H1 (cell line): ENCODE results near the gene TNP2. TPM values are rescaled to one million over a fixed set of nuclear protein-coding genes. Genes with fewer than 3 reads are reported as not detected.

Source experiments
- EGR1 ChIP-seq: IDR thresholded peaks from 2 replicates; pipeline ENCODE4 v1.6.1; 2011; ENCODE audit warnings: low read depth, low read length, borderline replicate concordance
- EP300 ChIP-seq, 2 experiments: IDR thresholded peaks; 1 replicate in 1 of 2; 2 replicates in 1 of 2; pipeline ENCODE4 v1.6.1; 2011 to 2012; ENCODE audit warnings: low read depth in 2 of 2, low read length in 2 of 2, mild to moderate bottlenecking in 2 of 2, borderline replicate concordance in 1 of 2, inconsistent platforms in 1 of 2, moderate library complexity in 1 of 2
- polyA plus RNA-seq, 7 experiments: library from polyadenylated mRNA; depleted of rRNA in 3 of 7; stranded (reverse) in 5 of 7; unstranded in 2 of 7; fragments of >200 nt in 5 of 7; fragments of 200-250 nt in 2 of 7; gene quantifications; 1 replicate in 5 of 7; 2 replicates in 1 of 7; 4 replicates in 1 of 7; pipeline versions ENCODE4 v1.2.1 to v1.2.3, GENCODE V29; 2011 to 2013; ENCODE audit warnings: missing spikeins in 2 of 7, mixed read lengths in 2 of 7
- total RNA-seq: library from RNA; stranded (reverse); fragmentation: NEBNext Ultra II Directional; extraction: Animal tissue kit (Norgen Biotek cat#: 25700); gene quantifications from 2 replicates; pipeline ENCODE4 v1.2.1, GENCODE V29; 2021
- TF ChIP-seq, protein P1 (sequence below): IDR thresholded peaks from 2 replicates; pipeline ENCODE4 v1.6.1; 2011; ENCODE audit warnings: low read depth, mild to moderate bottlenecking, low read length; ENCODE audit not compliant: insufficient read depth

TNP2 gene
- total and polyA plus RNA-seq, 2 of the 8 experiments (the other 6 are each of a cell fraction or from before 2014, with no cell fraction given): not detected

DNA sequence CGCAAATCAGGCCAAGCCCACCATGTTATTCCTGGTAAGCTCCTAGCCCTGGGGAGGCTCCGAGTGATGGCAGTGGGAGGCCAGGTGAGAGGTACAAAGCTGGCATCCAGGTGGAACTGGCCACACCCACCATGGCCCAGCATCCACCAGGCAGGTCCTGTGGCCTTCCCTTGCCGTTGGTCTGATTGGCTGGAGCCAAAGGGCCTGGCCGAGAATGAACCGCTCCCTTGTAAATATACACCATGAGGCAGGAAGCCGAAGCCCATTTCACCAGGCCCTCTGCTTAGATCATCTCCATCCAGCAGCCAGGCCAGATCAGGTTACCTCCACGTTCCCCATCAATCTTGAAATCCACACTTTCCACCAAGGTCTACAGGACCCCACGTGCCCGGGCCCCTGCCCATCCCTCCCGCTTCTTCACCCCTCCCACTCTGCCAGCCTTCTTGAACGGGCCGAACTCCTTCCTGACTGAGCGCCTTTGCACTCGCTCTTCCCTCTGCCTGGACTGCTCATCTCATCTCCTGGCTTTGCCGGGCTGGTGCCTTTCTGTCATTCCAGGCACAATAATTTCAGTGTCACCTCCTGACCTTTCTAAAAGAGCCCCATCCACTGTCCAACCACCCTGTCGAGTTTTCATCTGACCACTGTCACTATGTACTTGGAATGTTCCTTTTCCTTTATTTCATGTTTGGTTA, 18.9 kb downstream of the TNP2 start (continued):
- no peak for TF ChIP-seq EP300 (IDR thresholded peaks at IDR 0.05; ENCODE audit: borderline replicate concordance in 1 of 2, low read depth in 2 of 2, low read length in 2 of 2)
- TF ChIP-seq, protein P1, sequence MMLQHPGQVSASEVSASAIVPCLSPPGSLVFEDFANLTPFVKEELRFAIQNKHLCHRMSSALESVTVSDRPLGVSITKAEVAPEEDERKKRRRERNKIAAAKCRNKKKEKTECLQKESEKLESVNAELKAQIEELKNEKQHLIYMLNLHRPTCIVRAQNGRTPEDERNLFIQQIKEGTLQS: no peak
- TF ChIP-seq EGR1: no peak
